GM06990 (cell line): ENCODE data around the gene AGPAT2.

ENCODE experiments used
- DNase-seq: peaks from one replicate; pipeline ENCODE4 v3.0.0-alpha.2; 2011; ENCODE audit not compliant: insufficient read length; ENCODE audit errors: extremely low read depth
- H3K27me3 ChIP-seq: replicated peaks from 2 replicates; pipeline ENCODE4 v1.6.0; 2011; ENCODE audit warnings: low read length; ENCODE audit not compliant: control insufficient read depth, insufficient read depth
- H3K36me3 ChIP-seq: 2 replicates; pipeline ENCODE4 v1.5.1; 2011; ENCODE audit warnings: low read length; ENCODE audit not compliant: control insufficient read depth, insufficient read depth
- H3K4me3 ChIP-seq: replicated peaks from 2 replicates; pipeline ENCODE4 v1.5.1; 2011; ENCODE audit warnings: low read depth, mild to moderate bottlenecking, control low read depth, low read length
- CTCF ChIP-seq: IDR thresholded peaks from 2 replicates; pipeline ENCODE4 v1.5.1; 2011; ENCODE audit warnings: low read length, control low read depth, mild to moderate bottlenecking, inconsistent platforms; ENCODE audit not compliant: insufficient read depth, poor library complexity, severe bottlenecking

The AGPAT2 gene

DNA sequence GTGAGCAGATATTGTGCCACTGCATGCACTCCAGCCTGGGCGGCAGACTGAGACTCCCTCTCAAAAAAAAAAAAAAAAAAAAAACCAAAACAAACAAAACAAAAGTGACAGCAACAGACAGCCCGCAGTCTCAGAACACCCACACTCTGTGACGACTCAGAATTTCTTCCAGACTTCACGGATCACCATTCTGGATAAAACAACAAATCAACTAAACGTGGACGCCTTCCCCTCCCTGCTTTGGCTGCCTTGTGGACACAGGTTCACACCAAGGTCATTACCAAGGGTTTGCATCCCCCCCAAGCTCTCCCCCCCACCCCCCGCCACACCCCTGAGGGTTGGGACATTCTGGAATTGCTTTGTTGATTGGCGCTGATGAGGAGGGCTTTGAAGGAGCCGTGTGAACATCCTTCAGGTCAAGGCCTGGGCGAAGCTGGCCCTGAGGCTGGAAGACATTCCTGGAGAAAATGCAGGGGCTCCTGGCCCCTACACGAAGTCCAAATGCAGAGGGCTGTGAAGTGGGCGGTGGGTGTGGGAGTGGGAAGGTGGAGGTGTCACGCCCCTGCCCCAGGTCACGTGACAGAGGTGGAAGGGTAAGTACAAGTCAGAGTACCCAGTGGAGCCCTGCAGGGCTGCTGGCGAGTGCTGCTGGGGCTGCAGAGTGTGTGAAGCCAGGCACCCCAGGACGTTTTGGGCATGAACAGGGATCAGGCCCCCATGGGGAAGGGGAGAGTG, 45.4 kb upstream of the AGPAT2 start:
- Histone ChIP-seq H3K4me3 (no peak overlapping the region), H3K36me3 (no peaks in the 10 kb centered on the region), H3K27me3 (no peaks in the 10 kb centered on the region; the same call in 1 of the 2 replicates)
- DNase-seq: no peak
- no peak for TF ChIP-seq CTCF

DNA sequence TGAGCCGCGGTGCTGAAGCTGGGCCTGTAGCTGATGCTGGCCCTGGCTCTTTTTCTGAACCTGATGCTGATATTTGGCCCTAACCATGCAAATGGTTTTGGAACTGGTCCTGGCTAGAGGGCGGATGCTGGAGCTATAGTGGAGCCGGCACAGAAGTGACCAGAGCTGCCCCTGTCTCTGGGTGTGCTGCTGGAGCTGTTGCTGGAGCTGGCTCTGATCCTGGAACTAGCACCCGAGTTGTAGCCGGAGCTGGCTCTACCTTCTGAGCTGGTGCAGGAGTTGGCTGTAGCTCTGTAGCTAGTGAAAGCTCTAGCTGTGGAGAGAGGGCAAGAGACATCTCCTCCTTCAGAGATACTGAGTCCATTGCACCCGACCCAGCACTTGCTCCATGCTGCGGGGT, 42.7 kb upstream of the AGPAT2 start:
- no peak for TF ChIP-seq CTCF
- H3K27me3 ChIP-seq: no peaks in the 10 kb centered on the region; the same call in 1 of the 2 replicates
- peaks cover 12% of the 10 kb centered on the region for H3K36me3 ChIP-seq
- DNase-seq: no peak
- H3K4me3 ChIP-seq: no peak overlapping the region

GRCh38 chr9:136729144-136729543, 41.9 kb upstream of the AGPAT2 start:
- Histone ChIP-seq H3K4me3 (peak overlapping the region; percentile 95), H3K27me3 (no peaks in the 10 kb centered on the region; the same call in 1 of the 2 replicates), H3K36me3 (peaks cover 17% of the 10 kb centered on the region)
- no peak for DNase-seq
- no peak for TF ChIP-seq CTCF

DNA sequence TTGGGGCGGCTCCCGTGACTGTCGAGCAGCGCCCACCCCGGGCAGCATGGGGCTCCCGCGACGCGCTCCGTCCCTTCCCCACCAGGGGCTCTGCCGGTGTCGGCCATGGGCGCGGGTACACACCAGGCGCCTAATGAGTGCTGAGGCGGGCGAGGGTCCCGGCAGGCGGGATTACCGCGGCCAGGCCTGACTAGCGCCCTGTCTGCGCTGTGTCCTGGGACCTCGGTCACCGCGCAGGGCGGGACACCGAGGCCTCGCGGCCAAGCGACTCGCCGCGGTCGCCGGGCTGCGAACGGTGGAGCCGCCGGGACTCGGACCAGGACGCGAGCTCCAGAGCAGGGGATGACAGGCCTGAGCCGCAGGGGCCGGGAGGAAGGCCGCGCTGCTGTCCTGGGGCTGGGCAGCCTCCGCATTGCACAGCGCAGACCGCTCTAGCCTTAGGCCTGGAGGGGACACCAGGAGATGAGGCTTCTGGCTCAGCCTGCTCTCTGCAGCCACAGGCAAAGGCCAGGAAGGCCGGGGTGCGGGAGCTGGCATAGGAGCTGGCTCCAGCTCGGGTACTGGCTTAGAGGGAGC, 41.4 kb upstream of the AGPAT2 start:
- H3K36me3 ChIP-seq: peaks cover 22% of the 10 kb centered on the region
- H3K4me3 ChIP-seq: peak overlapping the region; percentile 95
- peak; percentile 61 for DNase-seq
- TF ChIP-seq CTCF: no peak
- no peaks in the 10 kb centered on the region; the same call in 1 of the 2 replicates for H3K27me3 ChIP-seq

- Histone ChIP-seq H3K27me3 (no peaks in the 10 kb centered on the region; the same call in 1 of the 2 replicates), H3K4me3 (peak overlapping the region; percentile 95), H3K36me3 (peaks cover 27% of the 10 kb centered on the region)
- peak; percentile 76 for TF ChIP-seq CTCF
- DNase-seq: peak; percentile 96
Measured at GRCh38 chr9:136728080-136728547, 40.9 kb upstream of the AGPAT2 start.
